Panc1 (cell line): ENCODE results near the gene LSG1. TPM values are rescaled to one million over a fixed set of nuclear protein-coding genes. Genes with fewer than 3 reads are reported as not detected.

Experiments used
- ATAC-seq: fragments of 200-7000 bp; cut with Tn5 transposase; 2 replicates; pipeline ENCODE4 v1.9.1; 2020; ENCODE audit warnings: mild to moderate bottlenecking, moderate library complexity
- BruUV-seq: library from RNA; stranded (reverse); fragments of 400-500 nt; replicated peaks from 2 replicates; lab custom pipeline; 2021; lab: Mats Ljungman, UMichigan
- CTCF ChIA-PET: fragments of 300-600 bp; sonication (Branson Sonifier 250); formaldehyde crosslinking; loops from one replicate; lab custom pipeline; 2022; ENCODE audit warnings: antibody characterized with exemption; lab: Charles Lee
- POLR2A ChIA-PET: fragments of 300-600 bp; sonication (Branson Sonifier 250); formaldehyde crosslinking; loops from one replicate; lab custom pipeline; 2022; ENCODE audit warnings: antibody characterized with exemption; lab: Charles Lee
- DNase-seq: peaks from one replicate; pipeline ENCODE4 v3.0.0-alpha.2; 2010; ENCODE audit warnings: low read depth, low spot score
- H3K27ac ChIP-seq: 2 replicates; pipeline ENCODE4 v1.5.1; 2011; ENCODE audit warnings: mild to moderate bottlenecking, low read length, inconsistent platforms
- H3K27me3 ChIP-seq: fragments of 200-500 bp; sonication (Bioruptor generic); 2 replicates; pipeline ENCODE4 v1.6.0; 2014; ENCODE audit warnings: low read length, inconsistent platforms; ENCODE audit not compliant: control insufficient read depth, insufficient read depth
- H3K36me3 ChIP-seq: fragments of 200-500 bp; sonication (Bioruptor generic); 2 replicates; pipeline ENCODE4 v1.5.1; 2014; ENCODE audit warnings: inconsistent platforms, mild to moderate bottlenecking, low read length, moderate library complexity; ENCODE audit not compliant: control insufficient read depth, insufficient read depth
- H3K4me1 ChIP-seq: 2 replicates; pipeline ENCODE4 v1.5.1; 2011; ENCODE audit warnings: inconsistent platforms, mild to moderate bottlenecking, low read length, moderate library complexity; ENCODE audit not compliant: control insufficient read depth, insufficient read depth
- H3K4me3 ChIP-seq, 2 experiments: 2 replicates each; pipeline ENCODE4 v1.5.1; 2011 to 2012; ENCODE audit warnings: low read depth in 2 of 2, low read length in 2 of 2, mild to moderate bottlenecking in 2 of 2, inconsistent platforms in 1 of 2, moderate library complexity in 1 of 2
- H3K9me3 ChIP-seq: fragments of 200-500 bp; sonication (Bioruptor generic); 2 replicates; pipeline ENCODE4 v1.5.1; 2014; ENCODE audit warnings: low read depth, mild to moderate bottlenecking, inconsistent platforms, low read length, moderate library complexity; ENCODE audit not compliant: control insufficient read depth, insufficient read depth
- CTCF ChIP-seq: fragments of 450-650 bp; IDR thresholded peaks from 2 replicates; pipeline ENCODE4 v1.5.1; 2017; ENCODE audit warnings: mild to moderate bottlenecking
- POLR2AphosphoS5 ChIP-seq: IDR thresholded peaks from 2 replicates; pipeline ENCODE4 v1.6.1; 2012; ENCODE audit warnings: mild to moderate bottlenecking, low read depth, low read length, moderate library complexity
- REST ChIP-seq, 2 experiments: IDR thresholded peaks; 2 replicates each; pipeline ENCODE4 v1.6.1; 2011 to 2012; ENCODE audit warnings: low read depth in 2 of 2, control low read depth in 1 of 2, low read length in 1 of 2, mild to moderate bottlenecking in 1 of 2, moderate library complexity in 1 of 2; ENCODE audit not compliant: insufficient read depth in 1 of 2
- SIN3A ChIP-seq: IDR thresholded peaks from 2 replicates; pipeline ENCODE4 v1.6.1; 2012; ENCODE audit warnings: low read depth, mild to moderate bottlenecking, low read length, moderate library complexity, borderline replicate concordance; ENCODE audit not compliant: insufficient read depth
- TCF7L2 ChIP-seq: IDR thresholded peaks from 2 replicates; pipeline ENCODE4 v1.6.1; 2011; ENCODE audit warnings: mild to moderate bottlenecking, low read depth, low read length, inconsistent platforms
- in situ Hi-C: cut with HindIII; loops from 2 replicates; pipeline ENCODE4 v1.10.0; 2016; ENCODE audit warnings: low sequenced_read_pairs, low pct_unique_long_range_greater_than_20kb
- intact Hi-C: fragments of 100-400 bp; cut with micrococcal nuclease; formaldehyde crosslinking; loops from one replicate; pipeline ENCODE4 v1.10.0; 2022; ENCODE audit not compliant: unreplicated experiment
- total RNA-seq: library from RNA; stranded (reverse); gene quantifications from one replicate; pipeline ENCODE4 v1.2.1, GENCODE V29; 2021; ENCODE audit not compliant: unreplicated experiment

The LSG1 gene
- total RNA-seq, 1 experiment from 2014 or later = 72.9 TPM

GRCh38 chr3:194687638-194688199 lies 15.7 kb upstream of the LSG1 start:
- CTCF ChIA-PET = interaction anchor here (0.6 to 1.4 kb wide), 7 partner anchors 16 to 583 kb away, joined by 3 to 7 read pairs (median 4); partner anchors contain the start of genes LSG1 and XXYLT1
- BruUV-seq = no TSS peak
- intact Hi-C loops (loop anchor here (10.0 kb wide), 3 partner anchors 187 to 837 kb away; no protein-coding TSS in a partner anchor), in situ Hi-C loops (no loop called here)
- H3K27ac ChIP-seq = peak overlapping the region; percentile 80
- peak; percentile 57 for ATAC-seq
- peaks cover 51% of the 10 kb centered on the region for H3K4me1 ChIP-seq
- H3K36me3 ChIP-seq = no peaks in the 10 kb centered on the region
- peak overlapping the region; percentile 72 to 91 for H3K4me3 ChIP-seq
- H3K9me3 ChIP-seq = no peaks in the 10 kb centered on the region
- H3K27me3 ChIP-seq = no peaks in the 10 kb centered on the region
- TF ChIP-seq CTCF = peak; percentile 93
- TF ChIP-seq SIN3A = peak; percentile 81; the same call in 1 of the 2 replicates
- no peak for TF ChIP-seq TCF7L2
- no peak; the same call in 1 of the 2 replicates for TF ChIP-seq POLR2AphosphoS5
- TF ChIP-seq REST (IDR thresholded peaks at IDR 0.05; ENCODE audit: insufficient read depth in 1 of 2, low read depth in 2 of 2, low read length in 1 of 2) = peak in 1 of 2 experiments; percentile 26; a peak in 1 of 4 replicates
- POLR2A ChIA-PET = interaction anchor here (0.6 kb wide), 2 partner anchors 505 to 525 kb away, joined by 3 to 4 read pairs; no protein-coding TSS in a partner anchor
- DNase-seq = no peak

DNA sequence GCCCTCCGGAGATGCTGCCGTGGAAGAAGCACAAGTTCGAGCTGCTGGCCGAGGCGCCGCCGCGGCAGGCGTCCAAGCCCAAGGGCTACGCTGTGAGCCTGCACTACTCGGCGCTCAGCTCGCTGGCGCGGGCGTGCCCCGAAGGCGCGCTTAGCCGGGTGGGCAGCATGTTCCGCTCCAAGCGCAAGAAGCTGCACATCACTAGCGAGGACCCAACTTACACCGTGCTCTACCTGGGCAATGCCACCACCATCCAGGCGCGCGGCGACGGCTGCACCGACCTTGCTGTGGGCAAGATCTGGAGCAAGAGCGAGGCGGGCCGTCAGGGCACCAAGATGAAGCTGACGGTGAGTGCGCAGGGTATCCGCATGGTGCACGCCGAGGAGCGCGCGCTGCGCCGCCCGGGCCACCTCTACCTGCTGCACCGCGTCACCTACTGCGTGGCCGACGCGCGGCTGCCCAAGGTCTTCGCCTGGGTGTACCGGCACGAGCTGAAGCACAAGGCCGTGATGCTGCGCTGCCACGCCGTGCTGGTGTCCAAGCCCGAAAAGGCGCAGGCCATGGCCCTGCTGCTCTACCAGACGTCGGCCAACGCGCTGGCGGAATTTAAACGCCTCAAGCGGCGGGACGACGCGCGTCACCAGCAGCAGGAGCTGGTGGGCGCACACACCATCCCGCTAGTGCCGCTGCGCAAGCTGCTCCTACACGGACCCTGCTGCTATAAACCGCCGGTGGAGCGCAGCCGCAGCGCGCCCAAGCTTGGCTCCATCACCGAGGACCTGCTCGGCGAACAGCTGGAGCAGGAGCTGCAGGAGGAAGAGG lies 15.0 kb upstream of the LSG1 start:
- peak overlapping the region; percentile 77 for H3K27ac ChIP-seq
- H3K4me3 ChIP-seq = peak overlapping the region; percentile 72 to 91
- H3K36me3 ChIP-seq = no peaks in the 10 kb centered on the region
- no TSS peak for BruUV-seq
- peaks cover 57% of the 10 kb centered on the region for H3K4me1 ChIP-seq
- ChIA-PET CTCF (interaction anchor here (0.5 to 1.4 kb wide), 7 partner anchors 82 to 584 kb away, joined by 3 to 7 read pairs (median 4); partner anchors contain the start of gene XXYLT1), POLR2A (interaction anchor here (0.6 to 0.7 kb wide), 2 partner anchors 399 to 526 kb away, joined by 3 to 4 read pairs; no protein-coding TSS in a partner anchor)
- H3K27me3 ChIP-seq = no peaks in the 10 kb centered on the region
- intact Hi-C loops = loop anchor here (10.0 kb wide), 3 partner anchors 188 to 838 kb away; no protein-coding TSS in a partner anchor
- H3K9me3 ChIP-seq = no peaks in the 10 kb centered on the region
- DNase-seq = no peak
- peak; percentile 1 for ATAC-seq
- TF ChIP-seq SIN3A (no peak), REST (IDR thresholded peaks at IDR 0.05; ENCODE audit: insufficient read depth in 1 of 2, low read depth in 2 of 2, low read length in 1 of 2) (peak in 1 of 2 experiments; percentile 56; a peak in 1 of 4 replicates)
- in situ Hi-C loops = no loop called here
